H1 (cell line): ENCODE measurements around the gene NEURL1B. TPM values are rescaled to one million over a fixed set of nuclear protein-coding genes. Genes with fewer than 3 reads are reported as not detected.
"Not testable (repeated sequence)": the region's sequence is repeated elsewhere in the genome, so short reads cannot be mapped to it uniquely, and the experiment has no call there.

ENCODE experiments used
- CTCF ChIA-PET: fragments of 300-600 bp; sonication (Branson Sonifier 250); formaldehyde crosslinking; loops from one replicate; lab custom pipeline; 2021; ENCODE audit not compliant: partially characterized antibody; lab: Charles Lee
- POLR2A ChIA-PET: fragments of 300-600 bp; sonication (Branson Sonifier 250); formaldehyde crosslinking; loops from one replicate; lab custom pipeline; 2021; ENCODE audit warnings: inconsistent platforms; ENCODE audit not compliant: partially characterized antibody; lab: Charles Lee
- DNase-seq, 2 experiments: peaks; one replicate each; pipeline versions ENCODE4 v3.0.0 to v3.0.0-alpha.2; 2010 to 2022; ENCODE audit warnings: low spot score in 2 of 2, low read depth in 1 of 2, mixed read lengths in 1 of 2
- FAIRE-seq: peaks from 2 replicates; lab custom pipeline; 2011; peaks lifted over from hg19 to GRCh38; lab: Jason Lieb, UNC
- H2AFZ ChIP-seq: 2 replicates; pipeline ENCODE4 v1.8.1; 2012; ENCODE audit warnings: low read length, inconsistent platforms
- H2AK5ac ChIP-seq: 2 replicates; pipeline ENCODE4 v1.6.1; 2013; ENCODE audit warnings: low read depth, low read length
- H2BK120ac ChIP-seq: replicated peaks from 2 replicates; pipeline ENCODE3; 2013; ENCODE audit warnings: low read depth, low read length, inconsistent platforms
- H2BK12ac ChIP-seq: 2 replicates; pipeline ENCODE4 v1.6.1; 2013; ENCODE audit warnings: low read depth, low read length
- H2BK15ac ChIP-seq: 2 replicates; pipeline ENCODE4 v1.6.1; 2013; ENCODE audit warnings: low read length
- H2BK20ac ChIP-seq: 2 replicates; pipeline ENCODE4 v1.6.1; 2013; ENCODE audit warnings: low read length
- H2BK5ac ChIP-seq: 2 replicates; pipeline ENCODE4 v1.6.1; 2013; ENCODE audit warnings: low read depth, low read length
- H3K14ac ChIP-seq: 2 replicates; pipeline ENCODE4 v1.6.1; 2013; ENCODE audit warnings: inconsistent platforms; ENCODE audit not compliant: insufficient read length
- H3K18ac ChIP-seq: 2 replicates; pipeline ENCODE4 v1.6.1; 2013; ENCODE audit warnings: low read length; ENCODE audit errors: extremely low read depth
- H3K23ac ChIP-seq: 2 replicates; pipeline ENCODE4 v1.6.1; 2013; ENCODE audit warnings: inconsistent platforms; ENCODE audit not compliant: insufficient read length
- H3K23me2 ChIP-seq: 2 replicates; pipeline ENCODE4 v1.6.1; 2013; ENCODE audit warnings: low read depth, low read length
- H3K27ac ChIP-seq: 2 replicates; pipeline ENCODE4 v1.6.1; 2011; ENCODE audit warnings: low read depth, low read length, inconsistent platforms
- H3K27me3 ChIP-seq, 4 experiments: replicated peaks in 1 of 4; 1 replicate in 1 of 4; 2 replicates in 3 of 4; pipeline versions ENCODE4 v1.6.1 to v1.8.1; 2011 to 2013; ENCODE audit warnings: low read length in 3 of 4, mild to moderate bottlenecking in 3 of 4, inconsistent platforms in 2 of 4, mixed read lengths in 2 of 4, moderate library complexity in 1 of 4; ENCODE audit not compliant: control insufficient read depth in 3 of 4, insufficient read depth in 3 of 4; ENCODE audit errors: extremely low read depth in 1 of 4
- H3K36me3 ChIP-seq, 4 experiments: 2 replicates each; pipeline versions ENCODE4 v1.6.1 to v1.8.1; 2011 to 2013; ENCODE audit warnings: mild to moderate bottlenecking in 4 of 4, low read length in 3 of 4, moderate library complexity in 2 of 4, control low read depth in 1 of 4, inconsistent platforms in 1 of 4; ENCODE audit not compliant: insufficient read depth in 4 of 4, control insufficient read depth in 2 of 4
- H3K4ac ChIP-seq: replicated peaks from 2 replicates; pipeline ENCODE3; 2013; ENCODE audit warnings: low read length, low read depth, mixed read lengths, inconsistent platforms; ENCODE audit not compliant: insufficient read length
- H3K4me1 ChIP-seq, 4 experiments: replicated peaks in 1 of 4; 1 replicate in 1 of 4; 2 replicates in 3 of 4; pipeline versions ENCODE4 v1.6.1 to v1.8.1; 2011 to 2013; ENCODE audit warnings: low read length in 3 of 4, inconsistent platforms in 2 of 4, mixed read lengths in 1 of 4; ENCODE audit not compliant: insufficient read depth in 4 of 4, control insufficient read depth in 3 of 4
- H3K4me2 ChIP-seq, 2 experiments: 2 replicates each; pipeline versions ENCODE4 v1.6.1 to v1.8.1; 2011 to 2013; ENCODE audit warnings: low read depth in 2 of 2, low read length in 2 of 2, control low read depth in 1 of 2, inconsistent platforms in 1 of 2, mild to moderate bottlenecking in 1 of 2; ENCODE audit not compliant: insufficient read depth in 1 of 2
- H3K4me3 ChIP-seq, 4 experiments: fragments of 200-600, 300-600 bp in 1 of 4; sonication (generic), shearing (Covaris generic), sonication (Bioruptor Twin) in 1 of 4; 2 replicates each; pipeline versions ENCODE4 v1.5.1 to v1.8.1; 2011 to 2016; ENCODE audit warnings: low read length in 4 of 4, low read depth in 3 of 4, control low read depth in 2 of 4, inconsistent platforms in 2 of 4, mild to moderate bottlenecking in 2 of 4, mixed read lengths in 1 of 4, moderate library complexity in 1 of 4; ENCODE audit not compliant: insufficient read depth in 2 of 4; ENCODE audit errors: extremely low read depth in 1 of 4
- H3K56ac ChIP-seq: replicated peaks from 2 replicates; pipeline ENCODE3; 2013; ENCODE audit warnings: low read depth, mild to moderate bottlenecking, mixed read lengths, low read length, inconsistent platforms; ENCODE audit not compliant: insufficient read length
- H3K79me1 ChIP-seq: 2 replicates; pipeline ENCODE4 v1.6.1; 2013; ENCODE audit warnings: low read depth, low read length, control low read depth
- H3K79me2 ChIP-seq, 2 experiments: 2 replicates each; pipeline versions ENCODE4 v1.6.1 to v1.8.1; 2012 to 2013; ENCODE audit warnings: low read length in 2 of 2, mild to moderate bottlenecking in 2 of 2, inconsistent platforms in 1 of 2; ENCODE audit not compliant: insufficient read depth in 2 of 2, control insufficient read depth in 1 of 2
- H3K9ac ChIP-seq, 4 experiments: replicated peaks in 1 of 4; 1 replicate in 1 of 4; 2 replicates in 3 of 4; pipeline versions ENCODE4 v1.6.1 to v1.8.1; 2011 to 2013; ENCODE audit warnings: low read depth in 3 of 4, low read length in 3 of 4, control low read depth in 2 of 4, mild to moderate bottlenecking in 2 of 4, moderate library complexity in 2 of 4, inconsistent platforms in 1 of 4; ENCODE audit errors: extremely low read depth in 1 of 4
- H3K9me3 ChIP-seq, 2 experiments: 2 replicates each; pipeline versions ENCODE4 v1.6.1 to v1.8.1; 2012 to 2013; ENCODE audit warnings: mild to moderate bottlenecking in 2 of 2, moderate library complexity in 2 of 2, control low read depth in 1 of 2, inconsistent platforms in 1 of 2, low read depth in 1 of 2, low read length in 1 of 2, mixed read lengths in 1 of 2; ENCODE audit not compliant: insufficient read depth in 2 of 2
- H4K20me1 ChIP-seq, 2 experiments: replicated peaks in 1 of 2; 2 replicates each; pipeline versions ENCODE3 to v1.8.1; 2011 to 2013; ENCODE audit warnings: inconsistent platforms in 2 of 2, low read length in 2 of 2, mild to moderate bottlenecking in 1 of 2; ENCODE audit not compliant: insufficient read depth in 2 of 2, control insufficient read depth in 1 of 2
- H4K5ac ChIP-seq: 2 replicates; pipeline ENCODE4 v1.6.1; 2013; ENCODE audit warnings: low read length, low read depth, mixed read lengths, inconsistent platforms; ENCODE audit not compliant: insufficient read length
- H4K8ac ChIP-seq: 2 replicates; pipeline ENCODE4 v1.8.0; 2013; ENCODE audit warnings: mild to moderate bottlenecking, moderate library complexity, low read length, inconsistent platforms; ENCODE audit not compliant: insufficient read depth; ENCODE audit errors: extremely low read depth
- H4K91ac ChIP-seq: replicated peaks from 2 replicates; pipeline ENCODE3; 2013; ENCODE audit warnings: low read length, mixed read lengths, inconsistent platforms; ENCODE audit not compliant: insufficient read length
- WGBS, 2 experiments: shearing (Covaris generic) in 1 of 2; methylation state at CpG; one replicate each; pipeline versions ENCODE4 v1.1.6 to v1.1.7; 2013 to 2015; ENCODE audit warnings: low lambda C conversion rate in 2 of 2, mixed read lengths in 2 of 2, inconsistent platforms in 1 of 2, low coverage in 1 of 2, missing lambda C conversion rate in 1 of 2; ENCODE audit not compliant: insufficient replicate concordance in 2 of 2, insufficient coverage in 1 of 2, insufficient read length in 1 of 2; ENCODE audit errors: extremely low coverage in 1 of 2, missing lambda C conversion rate in 1 of 2; 5-methylcytosine and 5-hydroxymethylcytosine counted together
- polyA plus RNA-seq, 7 experiments: library from polyadenylated mRNA; depleted of rRNA in 3 of 7; stranded (reverse) in 5 of 7; unstranded in 2 of 7; fragments of >200 nt in 5 of 7; fragments of 200-250 nt in 2 of 7; gene quantifications; 1 replicate in 5 of 7; 2 replicates in 1 of 7; 4 replicates in 1 of 7; pipeline versions ENCODE4 v1.2.1 to v1.2.3, GENCODE V29; 2011 to 2013; ENCODE audit warnings: missing spikeins in 2 of 7, mixed read lengths in 2 of 7
- total RNA-seq: library from RNA; stranded (reverse); fragmentation: NEBNext Ultra II Directional; extraction: Animal tissue kit (Norgen Biotek cat#: 25700); gene quantifications from 2 replicates; pipeline ENCODE4 v1.2.1, GENCODE V29; 2021

NEURL1B gene
- total and polyA plus RNA-seq, 2 of the 8 experiments (the other 6 are each of a cell fraction or from before 2014, with no cell fraction given): 3.3 to 6.1 TPM

- DNase-seq, H2BK20ac ChIP-seq, H3K56ac ChIP-seq, H2BK12ac ChIP-seq, H3K79me2 ChIP-seq, H2BK5ac ChIP-seq, H4K20me1 ChIP-seq, H3K9ac ChIP-seq, H3K23ac ChIP-seq, H3K18ac ChIP-seq, H3K4me3 ChIP-seq, H4K8ac ChIP-seq, H3K4me2 ChIP-seq, H4K91ac ChIP-seq, H3K27me3 ChIP-seq, H3K4me1 ChIP-seq, H3K4ac ChIP-seq, H3K14ac ChIP-seq, H4K5ac ChIP-seq, FAIRE-seq, POLR2A ChIA-PET, H3K36me3 ChIP-seq, H2AK5ac ChIP-seq, H3K9me3 ChIP-seq, H3K27ac ChIP-seq, H2BK120ac ChIP-seq, H3K23me2 ChIP-seq, H2AFZ ChIP-seq, H3K79me1 ChIP-seq, H2BK15ac ChIP-seq: not testable (repeated sequence)
- 84% methylated on average over 12 of the region's 12 CpGs; no CpG with 5 or more reads in 1 of the 2 experiments for WGBS, 2 experiments
- CTCF ChIA-PET: interaction anchor here (1.0 to 11.7 kb wide), 14 partner anchors 10 to 261 kb away, joined by 3 to 206 read pairs (median 12); partner anchors contain the start of gene DUSP1
Measured at GRCh38 chr5:172711321-172711861, 70.3 kb downstream of the NEURL1B start.
